Measurements from ENCODE around the gene NLRP1.

Gene NLRP1

DNA sequence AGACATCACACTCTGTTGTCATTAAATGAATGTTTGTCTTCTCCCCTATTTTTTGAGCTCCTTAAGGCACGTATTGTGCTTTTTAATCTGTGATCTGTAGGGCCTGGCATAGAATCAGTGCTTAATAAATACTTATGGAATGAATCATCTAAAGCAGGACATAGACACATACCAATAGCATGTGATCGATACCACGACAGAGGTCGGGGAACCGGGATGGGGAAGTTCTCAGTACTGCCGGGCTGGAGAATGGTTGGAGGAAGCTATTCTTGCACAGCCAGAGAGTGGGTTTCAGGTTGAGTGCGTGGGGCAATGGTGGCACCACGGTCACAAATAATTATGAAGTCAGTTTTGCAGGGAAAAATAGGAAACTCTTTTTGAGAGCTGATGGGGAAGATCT lies 26.8 kb downstream of the NLRP1 start:
- FAIRE-seq (no peak), DNase-seq (ENCODE audit: low spot score) (peak; percentile 41)

DNA sequence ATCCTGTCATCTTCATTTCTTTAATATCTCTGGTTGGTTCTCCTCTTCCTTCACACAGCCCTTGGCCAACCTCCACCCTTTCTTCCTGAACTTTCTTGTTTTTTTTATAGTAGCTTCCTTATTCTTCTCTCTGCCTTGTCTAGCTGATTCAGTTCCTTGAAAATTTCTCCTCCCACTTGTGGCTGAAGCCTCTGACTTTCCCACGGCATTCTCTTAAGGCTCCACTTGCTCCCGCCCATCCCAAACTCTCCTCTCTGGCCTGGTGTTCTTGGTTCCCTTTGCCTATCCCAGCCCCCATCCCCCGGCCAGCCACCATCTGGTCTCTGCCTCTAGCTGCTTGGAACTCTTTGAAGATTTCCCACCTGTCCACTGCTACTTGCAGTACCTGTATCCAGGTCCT lies 29.1 kb downstream of the NLRP1 start:
- no peak for DNase-seq (ENCODE audit: low spot score)
- no peak for FAIRE-seq

DNA sequence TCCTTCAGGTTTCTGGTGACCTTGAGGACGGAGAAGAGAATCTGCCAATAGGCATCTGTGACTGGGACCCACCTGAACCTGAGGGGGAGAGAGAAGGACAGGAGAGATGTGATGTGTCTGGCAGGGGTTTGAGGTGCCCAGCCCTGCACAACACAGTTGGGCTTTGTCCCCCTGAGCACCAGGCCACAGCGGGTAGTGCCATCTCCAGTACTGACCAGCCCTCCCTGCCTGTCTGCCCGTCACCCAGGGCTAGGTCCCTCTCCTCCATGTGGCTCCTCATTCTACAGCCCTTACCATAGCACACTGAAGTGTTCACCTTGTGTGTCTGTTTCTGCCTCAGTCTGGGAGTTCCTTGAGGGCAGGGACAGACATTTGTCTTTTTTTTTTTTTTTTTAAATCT lies 30.8 kb downstream of the NLRP1 start:
- FAIRE-seq (no peak), DNase-seq (ENCODE audit: low spot score) (no peak)

DNA sequence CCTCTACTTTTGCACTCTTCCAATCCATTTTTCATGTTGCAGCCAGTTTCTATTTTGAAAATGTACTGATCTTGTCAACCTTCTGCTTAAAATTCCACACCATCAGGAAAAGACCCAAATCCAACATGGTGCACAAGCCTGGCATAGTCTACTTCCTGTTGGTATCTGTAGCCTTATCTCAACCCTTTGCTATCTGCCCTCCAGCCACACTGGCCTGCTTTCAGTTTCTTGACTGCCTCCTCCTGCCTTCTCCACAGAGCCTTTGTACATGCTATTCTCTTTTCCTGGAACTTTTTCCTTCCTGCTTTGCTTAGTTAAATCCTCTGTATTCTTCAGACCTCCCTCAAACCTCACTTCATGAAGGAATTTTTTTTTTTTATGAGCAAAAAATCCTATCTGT lies 31.5 kb downstream of the NLRP1 start:
- DNase-seq (ENCODE audit: low spot score) (no peak), FAIRE-seq (no peak)

DNA sequence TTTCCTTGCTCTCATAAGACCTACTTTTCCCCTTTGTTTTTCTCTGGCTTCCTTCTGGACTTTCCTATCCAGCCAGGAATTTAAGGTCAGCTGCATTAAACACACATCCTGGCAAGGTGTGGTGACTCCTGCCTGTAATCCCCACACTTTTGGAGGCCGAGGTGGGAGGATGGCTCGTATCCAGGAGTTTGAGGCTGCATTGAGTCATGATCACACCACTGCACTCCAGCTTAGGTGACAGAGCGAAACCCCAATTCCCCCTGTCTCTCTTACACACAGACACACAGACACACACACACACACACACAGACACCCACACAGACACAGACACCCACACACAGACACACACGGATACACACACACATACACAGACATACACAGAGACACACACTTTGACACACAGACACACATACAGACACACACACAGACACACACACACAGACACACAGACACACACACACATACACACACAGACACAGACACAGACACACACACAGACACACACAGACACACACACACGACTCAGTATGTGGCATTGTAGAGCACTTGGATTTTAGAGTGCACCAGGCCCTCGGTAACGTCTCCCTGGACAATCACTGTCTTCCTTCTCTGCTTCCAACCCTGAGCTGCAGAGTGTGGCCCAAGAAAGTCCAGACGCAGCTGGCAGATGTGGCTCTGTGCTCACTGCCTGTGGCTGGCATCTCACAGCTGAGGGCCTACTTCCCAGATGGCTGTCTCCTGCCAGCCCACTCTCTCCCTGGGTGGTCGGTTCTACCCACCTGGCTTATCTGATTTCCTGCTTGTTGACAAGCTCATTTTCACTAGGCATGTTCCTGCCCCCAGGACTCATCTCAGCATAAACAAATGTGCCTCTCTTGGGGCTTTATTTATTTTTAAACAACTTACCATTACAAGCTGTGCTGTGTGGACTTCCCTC lies 39.0 kb downstream of the NLRP1 start:
- FAIRE-seq (no peak), DNase-seq (ENCODE audit: low spot score) (no peak)

DNA sequence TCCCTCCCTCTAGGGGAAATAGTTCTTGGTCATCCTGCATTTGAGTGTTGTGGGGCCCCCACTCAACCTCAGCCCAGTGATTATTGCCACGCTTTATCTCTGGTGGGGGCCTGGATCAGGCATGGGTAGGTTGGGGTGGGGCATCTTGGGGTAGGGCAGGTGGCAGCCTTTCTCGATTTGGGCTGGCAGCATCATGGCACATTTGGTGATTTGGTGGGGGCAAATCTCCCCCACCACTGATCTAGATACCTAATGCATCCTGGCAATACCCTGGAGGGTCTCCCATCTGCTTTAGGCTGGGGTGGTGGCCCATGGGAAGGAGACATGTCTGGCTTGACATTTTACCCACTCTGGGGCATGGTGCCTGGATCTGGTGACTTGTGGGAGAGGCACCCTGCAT lies 40.2 kb downstream of the NLRP1 start:
- no peak for FAIRE-seq
- no peak for DNase-seq (ENCODE audit: low spot score)

DNA sequence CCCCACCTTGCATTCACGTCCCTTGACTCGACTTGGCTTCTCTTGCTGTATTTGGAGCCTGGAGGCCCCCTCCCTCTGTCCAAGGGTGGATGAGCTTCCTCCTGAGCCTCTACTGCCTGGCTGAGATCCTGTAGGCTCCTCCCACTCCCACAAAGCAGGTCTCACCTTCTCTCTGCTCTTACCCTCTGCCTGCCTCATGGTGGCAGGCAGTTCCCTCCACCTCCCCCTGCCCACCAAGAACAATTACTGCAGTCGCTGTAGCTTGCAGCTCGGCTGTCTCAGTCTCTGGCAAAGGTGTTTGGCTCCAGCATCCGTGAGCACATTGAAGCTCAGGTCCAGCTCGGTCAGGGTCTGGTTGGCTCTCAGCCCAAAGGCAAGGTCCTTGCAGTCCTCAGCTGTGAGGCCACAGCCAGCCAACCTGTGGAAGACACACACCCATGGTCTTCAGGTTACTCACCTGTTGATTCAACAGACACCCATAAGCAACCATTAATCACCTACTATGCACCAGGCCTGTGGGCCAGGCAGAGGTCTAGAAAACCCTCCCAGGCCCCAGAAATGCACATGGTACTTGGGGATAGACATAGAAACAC lies 42.6 kb downstream of the NLRP1 start:
- no peak for DNase-seq (ENCODE audit: low spot score)

DNA sequence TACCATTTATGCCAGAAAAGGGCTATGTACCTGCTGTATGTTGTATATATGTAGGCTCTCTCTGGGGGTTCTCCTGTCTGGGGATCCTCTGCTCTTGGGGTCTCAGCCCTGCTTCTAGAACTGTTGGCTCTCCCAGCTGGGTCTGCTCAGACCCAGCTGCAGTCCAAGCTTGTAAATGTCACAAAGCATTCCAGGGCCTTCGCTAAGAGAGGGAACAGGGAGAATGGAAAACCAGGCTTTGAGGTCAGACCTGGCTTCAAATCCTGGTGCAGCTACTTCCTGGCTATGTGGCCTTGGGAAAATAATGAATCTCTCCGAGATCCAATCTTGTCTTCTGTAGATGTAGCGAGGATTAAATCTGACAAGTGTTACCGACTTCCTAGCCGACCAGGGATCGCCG lies 44.0 kb downstream of the NLRP1 start:
- no peak for DNase-seq (ENCODE audit: low spot score)
- FAIRE-seq: no peak

More for the DNA sequence above, 42.6 kb downstream of the NLRP1 start:
- no peak for FAIRE-seq

DNA sequence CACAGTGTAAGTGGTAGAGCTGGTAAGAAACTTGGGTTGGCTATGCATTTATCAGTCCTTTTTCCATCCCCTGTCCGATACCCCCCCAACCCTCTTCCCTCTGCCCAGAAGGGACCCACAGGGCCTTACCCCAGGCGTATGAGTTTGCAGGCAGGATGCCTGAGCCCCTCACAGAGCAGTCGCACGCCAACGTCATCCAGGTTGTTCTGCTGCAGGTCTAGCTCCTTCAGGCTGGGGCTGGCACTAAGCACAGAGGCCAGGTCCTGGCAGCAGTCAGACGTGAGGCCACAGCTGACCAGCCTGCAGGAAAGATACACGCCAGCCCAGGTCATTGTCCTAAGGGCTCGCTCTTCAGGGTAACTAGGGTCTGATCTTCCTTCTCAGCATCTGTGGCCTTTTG lies 45.0 kb downstream of the NLRP1 start:
- FAIRE-seq: no peak

DNA sequence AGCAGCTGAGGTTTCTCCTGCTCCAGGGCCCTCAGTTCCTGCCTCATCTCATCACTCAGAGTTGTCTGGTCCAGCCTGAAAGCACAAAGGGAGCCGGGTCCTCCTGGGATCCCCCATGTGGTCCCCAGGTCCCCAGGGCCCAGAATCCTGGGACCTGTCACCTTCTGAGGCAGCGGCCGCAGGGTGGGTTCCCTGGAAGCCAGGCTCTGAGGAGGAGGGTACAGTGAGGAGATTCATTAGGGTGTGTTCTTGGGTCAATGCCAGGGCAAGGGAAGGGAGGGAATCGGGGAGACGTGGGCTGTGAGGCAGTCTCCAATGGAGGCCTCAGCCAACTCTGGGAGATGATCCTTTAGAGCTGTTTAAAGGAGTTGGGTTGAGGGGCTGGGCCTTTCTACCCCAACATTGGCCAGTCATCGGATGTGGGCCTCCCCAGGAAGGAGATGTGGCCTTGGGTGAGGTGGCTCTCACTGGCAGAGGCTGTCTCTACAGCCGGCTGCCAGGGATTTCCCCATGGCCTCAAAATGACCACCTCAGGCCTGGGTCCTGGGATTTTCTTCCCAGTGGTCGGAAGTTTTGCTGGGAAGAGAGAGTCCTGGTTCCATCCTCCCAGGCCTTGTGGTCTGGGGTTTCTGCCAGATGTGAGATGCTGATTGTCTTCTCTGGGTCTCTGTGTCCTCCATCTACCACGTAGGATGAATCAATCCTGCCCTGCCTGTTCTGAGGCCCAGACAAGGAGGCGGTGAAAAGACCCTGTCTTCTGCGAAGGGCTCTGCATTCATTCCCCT lies 47.3 kb downstream of the NLRP1 start:
- FAIRE-seq: no peak
- DNase-seq (ENCODE audit: low spot score): peak; percentile 6

More for the DNA sequence above, 45.0 kb downstream of the NLRP1 start:
- no peak for DNase-seq (ENCODE audit: low spot score)

DNA sequence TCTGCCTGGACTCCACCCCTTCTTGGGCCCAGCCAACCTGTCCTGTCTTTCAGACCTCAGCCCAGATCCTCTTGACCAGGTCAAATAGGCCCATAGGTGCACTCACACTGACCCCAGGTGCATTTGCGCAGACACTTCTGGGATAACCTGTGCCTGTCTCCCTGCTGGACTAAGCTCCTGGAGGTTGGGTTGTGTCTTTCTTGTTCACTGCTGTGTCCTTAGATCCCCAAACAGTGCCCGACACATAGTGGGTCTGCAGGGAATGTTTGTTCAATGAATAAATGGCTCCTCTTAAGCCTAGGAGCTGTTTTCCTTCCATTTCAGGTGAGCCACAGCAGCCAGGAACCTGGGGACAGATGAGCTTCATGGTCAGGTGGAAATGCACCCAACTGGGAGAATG lies 48.9 kb downstream of the NLRP1 start:
- FAIRE-seq (no peak), DNase-seq (ENCODE audit: low spot score) (no peak)

DNA sequence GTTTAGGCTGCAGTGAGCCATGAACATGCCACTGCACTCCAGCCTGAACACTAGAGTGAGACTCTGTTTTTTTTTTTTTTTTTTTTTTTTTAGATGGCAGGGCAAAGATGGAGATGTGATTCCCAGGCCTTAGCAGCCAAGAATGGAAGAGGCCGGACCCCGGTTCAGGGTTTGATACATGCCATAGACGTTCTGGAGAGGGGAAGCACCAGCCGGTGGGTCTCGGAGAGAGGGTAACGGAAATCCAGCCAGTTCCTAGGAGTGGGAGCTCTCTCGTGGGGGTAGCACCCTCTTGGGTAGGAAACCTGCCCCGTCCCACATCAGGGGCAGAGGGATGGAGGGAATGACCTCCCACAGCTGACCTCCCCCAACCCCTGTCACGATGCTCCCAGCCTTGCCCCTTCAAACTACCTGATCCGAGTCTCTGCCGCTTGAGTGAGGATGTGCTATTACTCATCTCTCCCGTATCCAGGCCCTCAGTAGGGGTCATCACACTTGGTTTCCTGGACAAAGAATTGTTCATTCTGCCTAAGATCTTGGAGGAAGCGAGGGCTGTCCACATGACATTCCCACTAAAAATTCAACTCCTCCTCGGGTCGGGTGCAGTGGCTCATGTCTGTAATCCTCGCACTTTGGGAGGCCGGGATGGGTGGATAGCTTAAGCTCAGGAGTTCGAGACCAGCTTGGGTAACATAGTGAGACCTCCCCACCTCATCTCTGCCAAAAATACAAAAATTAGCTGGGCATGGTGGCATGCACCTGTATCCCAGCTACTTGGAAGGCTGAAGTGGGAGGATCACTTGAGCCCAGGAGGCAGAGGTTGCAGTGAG lies 50.6 kb downstream of the NLRP1 start:
- DNase-seq (ENCODE audit: low spot score): peak; percentile 82
- FAIRE-seq: peak; percentile 74

DNA sequence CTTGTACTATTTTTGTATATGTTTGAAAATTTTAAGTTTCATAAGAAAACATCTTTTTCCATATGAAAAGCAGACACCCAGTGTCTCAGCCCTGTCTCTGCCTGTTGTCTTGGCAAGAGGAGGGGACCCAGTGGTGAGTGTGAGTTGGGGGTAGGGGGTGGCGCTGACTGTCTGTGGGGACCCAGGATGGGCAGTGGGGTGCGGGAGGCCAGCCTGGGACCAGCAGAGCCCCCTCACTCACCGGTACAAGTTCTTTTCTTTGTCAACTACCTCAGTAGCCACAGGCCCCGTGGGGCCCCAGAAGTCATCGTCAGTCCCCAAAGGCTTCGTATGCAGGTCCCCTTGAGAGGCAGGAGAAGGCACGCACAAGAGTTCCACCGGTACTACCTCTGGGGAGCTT lies 51.7 kb downstream of the NLRP1 start:
- DNase-seq (ENCODE audit: low spot score) (no peak), FAIRE-seq (no peak)

DNA sequence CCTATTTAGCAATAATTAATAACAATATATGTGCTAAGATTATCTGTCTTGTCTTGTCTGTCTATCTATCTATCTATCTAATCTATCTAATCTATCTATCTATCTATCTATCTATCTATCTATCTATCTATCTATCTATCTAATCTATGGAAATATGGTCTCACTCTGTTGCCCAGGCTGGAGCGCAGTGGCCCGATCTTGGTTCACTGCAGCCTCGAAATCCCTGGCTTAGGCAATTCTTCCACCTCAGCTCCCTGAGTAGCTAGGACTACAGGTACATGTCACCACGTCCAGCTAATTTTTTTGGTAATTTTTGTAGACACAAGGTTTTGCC lies 53.3 kb downstream of the NLRP1 start:
- FAIRE-seq (no peak), DNase-seq (ENCODE audit: low spot score) (no peak)

DNA sequence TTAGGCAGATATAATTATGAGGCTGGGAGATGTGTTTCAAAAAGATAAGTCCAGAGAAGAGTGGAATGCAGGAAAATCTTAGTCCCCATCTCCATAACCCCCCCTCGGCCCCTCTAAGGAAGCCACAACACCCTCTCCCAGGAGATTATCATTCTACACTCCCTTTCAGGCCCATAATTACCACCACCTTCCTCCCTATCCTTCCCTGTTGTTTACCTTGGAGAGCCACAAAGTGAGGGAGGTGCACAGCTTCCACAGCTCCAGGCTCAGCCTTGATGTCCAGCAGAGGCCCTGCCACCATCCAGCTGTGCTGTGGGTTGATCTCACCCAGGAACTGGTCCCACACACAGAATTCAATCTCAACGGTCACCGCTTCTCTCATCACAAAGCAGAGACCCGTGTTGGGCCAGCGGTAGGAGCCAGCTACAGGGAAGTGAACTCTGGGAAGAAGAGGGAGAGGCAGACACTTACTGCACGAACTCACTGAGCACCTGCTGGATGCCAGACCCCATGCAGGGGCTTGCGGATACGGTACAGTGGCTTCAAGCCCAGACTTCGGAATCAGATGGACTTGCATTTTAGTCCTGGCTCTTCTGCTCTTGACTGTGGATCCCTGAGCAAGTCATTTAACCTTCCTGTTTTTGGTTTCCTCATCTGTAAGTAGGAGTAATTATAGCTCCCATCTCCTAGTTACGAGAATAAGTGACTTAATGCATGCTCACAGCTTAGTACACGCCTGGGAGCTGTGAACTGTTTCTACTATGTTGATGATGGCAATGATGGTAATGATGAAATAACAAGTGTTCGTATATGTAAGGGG lies 53.8 kb downstream of the NLRP1 start:
- no peak for FAIRE-seq
- DNase-seq (ENCODE audit: low spot score): no peak

DNA sequence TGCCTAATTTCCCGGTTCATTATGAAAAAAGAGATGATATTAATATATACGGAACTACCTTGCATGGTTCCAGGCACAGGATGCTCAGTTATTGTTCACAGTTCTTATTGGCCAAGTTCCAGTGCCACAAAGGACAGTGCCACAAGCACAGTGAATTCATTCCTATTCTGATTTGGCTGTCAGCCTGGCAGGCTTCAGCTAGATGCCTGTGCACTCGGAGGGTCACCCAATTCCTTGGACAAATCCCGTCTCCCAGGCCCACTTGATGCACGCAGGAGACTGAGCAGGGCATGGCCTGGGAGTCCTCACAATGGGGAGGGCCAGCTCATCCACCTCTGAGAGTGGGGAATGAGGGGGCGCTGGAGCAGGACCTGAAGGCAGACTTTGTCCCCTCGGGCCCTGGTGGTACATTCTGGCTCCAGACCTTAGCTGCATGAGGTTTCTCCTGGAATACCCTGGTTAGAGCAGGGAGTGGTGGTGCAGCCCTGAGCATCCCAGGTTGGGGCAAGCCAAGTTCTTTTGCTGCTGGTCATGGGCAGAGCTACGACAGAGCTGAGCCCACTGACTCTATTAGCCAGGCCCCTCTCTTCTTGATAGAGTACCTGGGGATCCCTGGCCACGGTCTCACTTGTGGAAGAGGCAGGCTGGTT lies 56.6 kb downstream of the NLRP1 start:
- DNase-seq (ENCODE audit: low spot score): no peak
- FAIRE-seq: no peak

DNA sequence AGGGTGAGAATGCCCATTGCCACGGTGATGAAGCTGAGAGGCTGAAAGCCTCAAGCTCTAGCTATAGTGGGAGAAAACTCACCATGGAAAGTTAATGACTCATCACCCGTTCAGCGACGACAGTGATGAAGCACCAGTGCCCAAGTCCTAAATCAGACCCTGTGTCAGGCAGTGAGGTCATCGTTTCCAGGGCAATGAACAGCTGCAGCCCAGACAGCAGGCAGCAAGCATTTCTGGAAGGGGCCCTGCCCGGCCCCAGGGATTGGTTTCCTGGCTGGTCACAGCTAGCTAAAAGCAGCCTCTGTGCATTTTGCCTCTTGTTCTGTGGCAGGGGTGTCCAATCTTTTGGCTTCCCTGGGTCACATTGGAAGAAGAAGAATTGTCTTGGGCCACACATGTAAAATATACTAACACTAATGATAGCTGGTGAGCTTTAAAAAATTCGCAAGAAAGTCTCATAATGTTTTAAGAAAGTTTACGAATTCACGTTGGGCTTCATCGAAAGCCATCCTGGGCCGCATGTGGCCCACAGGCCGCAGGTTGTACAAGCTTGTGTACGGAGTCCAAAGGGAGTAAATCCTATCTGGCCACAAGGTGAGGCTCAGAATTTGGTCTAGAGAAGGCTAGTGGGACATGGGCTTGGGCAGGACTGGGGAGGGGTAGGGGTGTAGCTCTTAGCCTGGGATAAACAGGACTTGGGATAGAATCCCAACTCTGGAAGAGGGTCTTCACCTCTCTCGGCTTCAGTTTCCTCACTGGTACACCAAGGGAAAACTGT lies 57.3 kb downstream of the NLRP1 start:
- DNase-seq (ENCODE audit: low spot score): peak; percentile 96

DNA sequence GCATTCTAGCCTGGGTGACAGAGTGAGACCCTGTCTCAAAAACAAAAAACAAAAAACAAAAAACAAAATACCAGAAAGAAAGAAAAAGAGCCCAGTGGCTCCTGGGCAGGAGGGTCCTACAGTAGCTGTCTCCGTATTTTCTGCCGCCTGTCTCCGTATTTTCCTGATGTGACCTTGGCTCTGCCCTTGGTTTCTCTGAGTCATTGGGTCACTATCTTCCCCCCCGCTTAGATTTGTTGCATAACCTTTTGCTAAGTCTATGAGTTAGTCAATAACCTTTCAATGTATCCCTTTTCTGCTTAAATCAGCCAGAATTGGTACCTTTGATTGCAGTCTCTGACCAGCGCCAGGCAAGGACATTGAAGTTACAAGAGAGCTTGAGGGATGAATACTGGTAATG lies 61.1 kb downstream of the NLRP1 start:
- DNase-seq (ENCODE audit: low spot score): no peak
- FAIRE-seq: no peak

More for the DNA sequence above, 57.3 kb downstream of the NLRP1 start:
- FAIRE-seq: peak; percentile 94

DNA sequence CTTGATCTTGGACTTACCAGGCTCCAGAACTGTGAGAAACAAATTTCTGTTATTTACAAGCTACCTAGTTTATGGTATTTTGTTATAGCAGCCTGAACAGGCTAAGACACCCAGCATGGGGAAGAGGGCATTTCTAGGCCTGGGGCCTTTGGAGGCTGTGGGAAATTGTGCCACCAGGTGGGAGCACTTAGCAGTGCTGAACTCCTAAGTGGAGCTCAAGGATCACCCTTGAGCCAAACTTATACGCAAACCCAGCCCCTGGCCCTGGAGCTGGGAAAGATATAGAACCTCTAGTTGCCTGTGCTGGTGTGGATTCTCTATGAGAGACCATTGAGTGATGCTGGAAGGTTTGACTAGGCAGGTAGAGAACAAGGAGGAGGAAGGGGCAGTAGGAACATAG lies 61.8 kb downstream of the NLRP1 start:
- DNase-seq (ENCODE audit: low spot score) (no peak), FAIRE-seq (no peak)
